Myocyte (in vitro differentiated cells): ENCODE data around the gene SCAANT1. TPM values are rescaled to one million over a fixed set of nuclear protein-coding genes. Genes with fewer than 3 reads are reported as not detected.

ENCODE experiments used
- DNase-seq: peaks from one replicate; pipeline ENCODE4 v3.0.0-alpha.2; 2012; ENCODE audit warnings: low read depth
- polyA plus RNA-seq: library from polyadenylated mRNA; unstranded; fragments of >200 nt; gene quantifications from one replicate; pipeline ENCODE4 v1.2.1, GENCODE V29; 2012; ENCODE audit warnings: missing spikeins
- total RNA-seq: library from RNA; depleted of rRNA; stranded (reverse); fragments of >200 nt; gene quantifications from 2 replicates; pipeline ENCODE4 v1.2.3, GENCODE V29; 2014

SCAANT1 gene
- not detected in 2 replicates for total RNA-seq
- polyA plus RNA-seq: 0.66 TPM

- DNase-seq: peak; percentile 92
Observed at GRCh38 chr3:63911873-63912767, at the start of gene SCAANT1. Gene SCAANT1 (minus strand): TSS chr3:63912383.

- peak; percentile 42 for DNase-seq
Observed at GRCh38 chr3:63961891-63962290, 49.7 kb upstream of the SCAANT1 start.

GRCh38 chr3:63960048-63960711 is 48.0 kb upstream of the SCAANT1 start:
- DNase-seq: peak; percentile 59

GRCh38 chr3:63959146-63959545 is 47.0 kb upstream of the SCAANT1 start:
- DNase-seq: no peak

- DNase-seq: no peak
Observed at GRCh38 chr3:63955830-63956545, 43.8 kb upstream of the SCAANT1 start.

GRCh38 chr3:63955036-63955650 is 43.0 kb upstream of the SCAANT1 start:
- no peak for DNase-seq

GRCh38 chr3:63954182-63954581 is 42.0 kb upstream of the SCAANT1 start:
- DNase-seq: no peak

GRCh38 chr3:63952248-63952594 is 40.0 kb upstream of the SCAANT1 start:
- no peak for DNase-seq

GRCh38 chr3:63951492-63952247 is 39.5 kb upstream of the SCAANT1 start:
- DNase-seq: no peak

GRCh38 chr3:63950698-63951097 is 38.5 kb upstream of the SCAANT1 start:
- DNase-seq: no peak

GRCh38 chr3:63949005-63949404 is 36.8 kb upstream of the SCAANT1 start:
- DNase-seq: no peak

- DNase-seq: no peak
Observed at GRCh38 chr3:63947594-63947993, 35.4 kb upstream of the SCAANT1 start.

GRCh38 chr3:63946753-63947152 is 34.6 kb upstream of the SCAANT1 start:
- no peak for DNase-seq

GRCh38 chr3:63945558-63946096 is 33.4 kb upstream of the SCAANT1 start:
- no peak for DNase-seq

GRCh38 chr3:63943678-63944077 is 31.5 kb upstream of the SCAANT1 start:
- no peak for DNase-seq

- no peak for DNase-seq
Observed at GRCh38 chr3:63942528-63942927, 30.3 kb upstream of the SCAANT1 start.

- DNase-seq: no peak
Observed at GRCh38 chr3:63940389-63940757, 28.2 kb upstream of the SCAANT1 start.

- DNase-seq: no peak
Observed at GRCh38 chr3:63937661-63938651, 25.8 kb upstream of the SCAANT1 start.

- DNase-seq: no peak
Observed at GRCh38 chr3:63936925-63937324, 24.7 kb upstream of the SCAANT1 start.
